ENCODE data around the gene CSMD2. TPM values are rescaled to one million over a fixed set of nuclear protein-coding genes. Genes with fewer than 3 reads are reported as not detected.

Gene CSMD2
- total and polyA plus RNA-seq, 2 of the 4 experiments (the other 2 are of a cell fraction) = under 0.01 to 0.36 TPM

- H2AFZ ChIP-seq (replicated peaks; ENCODE audit: low read length, poor library complexity) = no peak overlapping the region
- H4K20me1 ChIP-seq (ENCODE audit: insufficient read depth, low read length) = no peaks in the 10 kb centered on the region
- ChIA-PET POLR2A (ENCODE audit: unreplicated experiment) (no interaction called here), CTCF (no interaction called here)
- no peak for TF ChIP-seq CEBPB (IDR thresholded peaks at IDR 0.05; ENCODE audit: low read depth, low read length)
- TF ChIP-seq FOS (IDR thresholded peaks at IDR 0.05; ENCODE audit: low read depth, low read length) = no peak
- no peak for TF ChIP-seq MXI1 (IDR thresholded peaks at IDR 0.05; ENCODE audit: borderline replicate concordance, low read depth, low read length)
- TF ChIP-seq MAZ (IDR thresholded peaks at IDR 0.05; ENCODE audit: borderline replicate concordance, low read depth, low read length) = no peak
- TF ChIP-seq MAFK (IDR thresholded peaks at IDR 0.05; ENCODE audit: low read depth, low read length) = no peak
- TF ChIP-seq RFX5 (IDR thresholded peaks at IDR 0.05; ENCODE audit: low read depth, low read length) = no peak
- TF ChIP-seq CTCF (conservative IDR thresholded peaks at IDR 0.05; ENCODE audit: low read depth, low read length) = no peak
- no peak for TF ChIP-seq ELK1 (IDR thresholded peaks at IDR 0.05; ENCODE audit: borderline replicate concordance, low read depth, low read length)
- no peak for TF ChIP-seq BHLHE40 (IDR thresholded peaks at IDR 0.05; ENCODE audit: low read depth, low read length)
- no peak for TF ChIP-seq POLR2A (IDR thresholded peaks at IDR 0.05; ENCODE audit: low read depth, low read length)
- TF ChIP-seq RCOR1 (IDR thresholded peaks at IDR 0.05; ENCODE audit: insufficient replicate concordance, low read length) = no peak
- TF ChIP-seq USF2 (IDR thresholded peaks at IDR 0.05; ENCODE audit: low read depth, low read length) = no peak
- no peak for TF ChIP-seq CHD1 (IDR thresholded peaks at IDR 0.05; ENCODE audit: low read depth, low read length)
- TF ChIP-seq SMC3 (IDR thresholded peaks at IDR 0.05; ENCODE audit: low read depth, low read length) = no peak
- TF ChIP-seq NFE2L2 (IDR thresholded peaks at IDR 0.05; ENCODE audit: low read depth, low read length) = no peak
- no peak for TF ChIP-seq RAD21 (IDR thresholded peaks at IDR 0.05; ENCODE audit: low read length)
- WGBS, 2 experiments (ENCODE audit: extremely low coverage in 2 of 2, insufficient read length in 1 of 2) = no CpG with 5 or more reads among the region's 1 CpG
- H3K9me1 ChIP-seq (ENCODE audit: insufficient read depth, low read length) = no peaks in the 10 kb centered on the region
- no peak overlapping the region for H3K27ac ChIP-seq (ENCODE audit: insufficient read depth, low read length)
- H3K56ac ChIP-seq (ENCODE audit: extremely low read depth, insufficient read depth, low read length) = no peak overlapping the region
- H2AK9ac ChIP-seq (replicated peaks; ENCODE audit: low read depth, low read length, poor library complexity) = no peak overlapping the region
- H3K4ac ChIP-seq (ENCODE audit: low read depth, low read length) = no peak overlapping the region
- no peak overlapping the region for H3K14ac ChIP-seq (replicated peaks; ENCODE audit: low read depth, low read length)
- intact Hi-C loops (cut with micrococcal nuclease) (loop anchor here (5.0 kb wide), 2 partner anchors 376 to 861 kb away; no protein-coding TSS in a partner anchor), dilution Hi-C loops (cut with HindIII; ENCODE audit: low sequenced_read_pairs, unreplicated experiment) (no loop called here), in situ Hi-C loops (cut with MboI; ENCODE audit: low sequenced_read_pairs) (no loop called here)
- no peak overlapping the region for H3K4me3 ChIP-seq (ENCODE audit: insufficient read depth, low read depth, low read length)
- H2BK5ac ChIP-seq (ENCODE audit: low read depth, low read length, poor library complexity, severe bottlenecking) = no peak overlapping the region
- H4K91ac ChIP-seq (ENCODE audit: insufficient read depth, low read depth, low read length) = no peak overlapping the region
- DNase-seq (no peak), ATAC-seq (ENCODE audit: low read depth) (no peak)
- H3K23ac ChIP-seq (ENCODE audit: low read depth, low read length) = no peak overlapping the region
- no peaks in the 10 kb centered on the region for H3K27me3 ChIP-seq (ENCODE audit: control insufficient read depth, insufficient read depth, low read length)
- H2BK20ac ChIP-seq (ENCODE audit: low read depth, low read length) = no peak overlapping the region
- H3K4me2 ChIP-seq (ENCODE audit: low read depth, low read length) = no peak overlapping the region
- peaks cover 9% of the 10 kb centered on the region for H3K9me3 ChIP-seq (ENCODE audit: control insufficient read depth, insufficient read depth, low read length)
- no peak overlapping the region for H2BK15ac ChIP-seq (ENCODE audit: low read depth, low read length)
- no peaks in the 10 kb centered on the region for H3K36me3 ChIP-seq (ENCODE audit: control insufficient read depth, insufficient read depth, low read length)
- H4K5ac ChIP-seq (ENCODE audit: low read depth, low read length) = no peak overlapping the region
- no peaks in the 10 kb centered on the region for H3K4me1 ChIP-seq (ENCODE audit: control insufficient read depth, insufficient read depth, low read length)
- no peak overlapping the region for H2BK120ac ChIP-seq (ENCODE audit: low read depth, low read length)
- no peak overlapping the region for H3K9ac ChIP-seq (ENCODE audit: low read depth, low read length)
- H4K8ac ChIP-seq (ENCODE audit: low read depth in 2 of 2, low read length in 2 of 2) = no peak overlapping the region
- H3K18ac ChIP-seq (ENCODE audit: low read depth, low read length) = no peak overlapping the region
- BruUV-seq (replicated peaks) = no TSS peak
- no peaks in the 10 kb centered on the region for H3K79me1 ChIP-seq (ENCODE audit: low read depth in 1 of 2, low read length in 2 of 2)
- no peak overlapping the region for H2AK5ac ChIP-seq (ENCODE audit: low read depth, low read length)
Measured at GRCh38 chr1:33736496-33736895, 428.5 kb downstream of the CSMD2 start.
